ENCODE data around the gene ZDHHC21.

ZDHHC21 gene

GRCh38 chr9:14693251-14693861 is at the start of gene ZDHHC21:
Gene ZDHHC21, minus strand, starts transcription at chr9:14693432. Its CDS starts 19,092 bp downstream, at chr9:14674340.
- peak; percentile 61 for DNase-seq (ENCODE audit: low read depth, low spot score)

- no peak for DNase-seq (ENCODE audit: low read depth, low spot score)
Measured at GRCh38 chr9:14741369-14741768, 48.1 kb upstream of the ZDHHC21 start.

- no peak for DNase-seq (ENCODE audit: low read depth, low spot score)
Measured at GRCh38 chr9:14733133-14733532, 39.9 kb upstream of the ZDHHC21 start.

- no peak for DNase-seq (ENCODE audit: low read depth, low spot score)
Measured at GRCh38 chr9:14731294-14731981, 38.2 kb upstream of the ZDHHC21 start.

- no peak for DNase-seq (ENCODE audit: low read depth, low spot score)
Measured at GRCh38 chr9:14730461-14730898, 37.2 kb upstream of the ZDHHC21 start.

DNA sequence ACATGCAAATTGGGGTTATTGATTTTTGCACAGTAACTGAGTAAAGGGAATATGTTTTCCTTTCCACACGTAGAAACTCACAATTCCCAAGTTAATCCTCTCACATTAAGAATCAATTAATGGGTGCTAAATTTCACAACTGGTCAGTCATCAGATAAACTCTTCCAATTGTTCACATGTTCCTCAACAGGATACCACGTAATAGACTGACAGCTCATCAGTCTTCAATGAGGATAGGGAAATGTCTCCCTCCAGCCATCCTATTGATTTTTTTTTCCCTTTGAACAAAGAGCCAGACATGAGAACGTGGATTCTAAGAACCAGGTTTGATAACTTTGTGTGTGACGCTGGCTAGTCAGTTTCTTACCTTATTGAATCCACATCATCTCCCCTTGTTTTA is 30.1 kb upstream of the ZDHHC21 start:
- no peak for DNase-seq (ENCODE audit: low read depth, low spot score)

DNA sequence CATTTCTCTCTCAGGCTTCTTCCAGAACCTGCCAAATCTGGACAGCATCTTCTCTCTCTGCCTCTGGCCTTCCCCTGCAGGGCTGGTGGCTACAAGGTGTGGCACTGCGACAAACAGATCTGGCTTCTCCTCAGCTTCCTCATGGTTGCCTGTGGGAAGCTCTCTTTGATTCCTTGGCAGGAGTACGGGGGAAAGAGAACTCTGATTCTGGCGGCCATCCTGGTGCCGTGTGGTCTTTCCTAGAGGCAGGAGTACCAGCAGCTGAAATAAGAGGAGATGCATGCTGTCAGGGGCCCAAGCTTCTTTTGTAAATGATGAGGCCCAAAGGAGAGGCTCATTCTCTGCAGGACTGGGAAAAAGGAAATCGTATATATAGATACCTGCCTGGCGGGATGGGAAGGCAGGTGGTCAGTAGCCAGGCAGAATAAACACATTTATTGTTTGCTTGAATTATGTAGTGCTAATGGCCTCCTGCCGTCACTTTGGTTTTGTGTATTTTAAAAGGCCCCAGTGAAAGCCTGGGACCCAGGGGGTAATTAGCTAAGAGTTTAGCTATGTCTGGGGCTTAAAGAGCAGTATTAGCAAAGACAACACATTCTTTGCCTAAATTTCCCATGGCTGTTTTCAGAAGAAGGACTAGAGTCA is 29.3 kb upstream of the ZDHHC21 start, which contains the start of gene CER1:
Gene CER1 (minus strand): TSS at position 343 of the 645 bp plus-strand sequence. CDS start 61 bp downstream, at position 282.
- DNase-seq (ENCODE audit: low read depth, low spot score): peak; percentile 85

DNA sequence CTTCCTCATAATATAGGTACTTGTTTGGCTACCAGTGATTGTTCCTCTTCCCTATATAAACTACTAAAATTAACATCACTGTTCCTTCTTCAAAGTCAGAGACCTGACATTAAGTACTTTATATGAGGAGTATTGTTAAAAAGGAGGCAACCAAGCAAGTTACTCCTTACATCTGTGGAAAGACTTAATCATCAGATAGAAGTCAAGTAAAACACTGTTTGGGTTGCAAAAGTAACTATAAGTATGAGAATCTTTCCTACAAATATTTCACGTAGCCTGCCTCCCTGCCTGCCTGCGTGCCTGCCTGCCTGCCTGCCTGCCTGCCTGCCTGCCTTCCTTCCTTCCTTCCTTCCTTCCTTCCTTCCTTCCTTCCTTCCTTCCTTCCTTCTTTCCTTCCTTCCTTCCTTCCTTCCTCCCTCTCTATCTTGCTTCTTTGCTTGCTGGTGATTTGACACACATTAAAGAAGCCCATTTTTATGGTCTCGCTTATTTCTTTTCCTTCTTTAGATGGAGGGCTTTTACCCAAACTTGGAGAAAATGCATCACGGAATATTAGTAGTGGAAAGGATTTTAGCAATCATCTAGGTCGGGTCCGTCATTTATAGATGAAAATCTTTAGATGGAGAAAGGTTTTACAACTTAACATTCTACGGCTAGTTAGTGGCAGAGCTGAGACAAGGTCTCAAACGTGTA is 26.1 kb upstream of the ZDHHC21 start:
- DNase-seq (ENCODE audit: low read depth, low spot score): no peak

- no peak for DNase-seq (ENCODE audit: low read depth, low spot score)
Measured at GRCh38 chr9:14715102-14715501, 21.9 kb upstream of the ZDHHC21 start.

GRCh38 chr9:14713187-14713767 is 20.0 kb upstream of the ZDHHC21 start:
- DNase-seq (ENCODE audit: low read depth, low spot score): no peak

DNA sequence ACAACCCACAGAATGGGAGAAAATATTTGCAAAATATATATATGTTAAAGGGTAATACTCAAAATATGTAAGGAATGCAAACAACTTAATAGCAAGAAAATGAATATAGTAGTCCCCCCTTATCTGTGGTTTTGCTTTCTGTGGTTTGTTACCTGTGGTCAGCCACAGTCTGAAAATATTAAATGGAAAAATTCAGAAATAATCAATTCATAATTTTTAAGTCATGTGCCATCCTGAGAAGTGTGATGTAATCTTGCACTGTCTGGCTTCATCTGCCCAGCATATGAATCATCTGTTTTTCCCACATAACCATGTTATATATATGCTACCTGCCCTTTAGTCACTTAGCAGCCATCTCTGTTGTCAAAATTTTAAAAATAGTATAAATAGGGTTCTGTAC is 17.6 kb upstream of the ZDHHC21 start:
- DNase-seq (ENCODE audit: low read depth, low spot score): no peak

GRCh38 chr9:14706530-14707140 is 13.4 kb upstream of the ZDHHC21 start:
- DNase-seq (ENCODE audit: low read depth, low spot score): no peak

GRCh38 chr9:14705079-14705478 is 11.8 kb upstream of the ZDHHC21 start:
- no peak for DNase-seq (ENCODE audit: low read depth, low spot score)

- DNase-seq (ENCODE audit: low read depth, low spot score): no peak
Measured at GRCh38 chr9:14704281-14704680, 11.0 kb upstream of the ZDHHC21 start.

- DNase-seq (ENCODE audit: low read depth, low spot score): no peak
Measured at GRCh38 chr9:14702200-14702720, 9.0 kb upstream of the ZDHHC21 start.

- DNase-seq (ENCODE audit: low read depth, low spot score): no peak
Measured at GRCh38 chr9:14692470-14693250, 572 bp downstream of the ZDHHC21 start.

DNA sequence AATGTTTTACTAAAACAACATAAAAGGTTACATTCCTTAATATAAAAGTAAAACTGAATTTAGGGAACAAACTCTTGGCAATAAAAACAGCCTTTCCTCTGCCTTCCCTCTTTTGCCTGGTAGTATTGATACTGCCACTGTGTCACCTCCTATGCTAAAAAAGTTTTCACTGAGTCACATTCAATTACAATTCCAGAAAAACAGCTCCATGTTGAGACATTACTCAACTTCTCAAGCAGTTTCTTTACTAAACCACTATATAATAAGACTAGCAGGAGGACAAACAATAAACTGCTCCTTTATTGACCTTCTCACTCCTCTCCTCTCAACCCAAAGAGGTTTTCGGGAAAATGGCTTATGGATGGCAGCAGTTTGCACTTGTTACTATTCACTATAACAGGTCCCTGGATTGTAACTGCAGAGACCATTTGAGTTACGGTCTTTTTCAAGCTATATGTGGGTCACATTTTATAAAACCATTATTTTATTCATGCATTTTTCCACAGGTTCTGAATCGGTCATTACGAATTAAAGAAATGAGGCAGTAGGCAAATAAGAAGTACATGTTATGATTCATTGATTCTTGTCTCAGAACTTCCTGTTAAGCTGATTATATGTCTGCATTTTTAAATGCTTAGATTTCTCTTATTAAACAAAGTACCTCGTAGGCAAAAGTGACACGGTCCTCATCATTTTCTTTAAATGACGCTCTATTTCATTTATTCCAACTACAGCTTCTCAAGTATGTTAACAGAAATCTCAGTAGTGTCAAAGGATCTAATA is 2.1 kb downstream of the ZDHHC21 start:
- no peak for DNase-seq (ENCODE audit: low read depth, low spot score)

GRCh38 chr9:14687042-14687719 is 6.1 kb downstream of the ZDHHC21 start:
- no peak for DNase-seq (ENCODE audit: low read depth, low spot score)

DNA sequence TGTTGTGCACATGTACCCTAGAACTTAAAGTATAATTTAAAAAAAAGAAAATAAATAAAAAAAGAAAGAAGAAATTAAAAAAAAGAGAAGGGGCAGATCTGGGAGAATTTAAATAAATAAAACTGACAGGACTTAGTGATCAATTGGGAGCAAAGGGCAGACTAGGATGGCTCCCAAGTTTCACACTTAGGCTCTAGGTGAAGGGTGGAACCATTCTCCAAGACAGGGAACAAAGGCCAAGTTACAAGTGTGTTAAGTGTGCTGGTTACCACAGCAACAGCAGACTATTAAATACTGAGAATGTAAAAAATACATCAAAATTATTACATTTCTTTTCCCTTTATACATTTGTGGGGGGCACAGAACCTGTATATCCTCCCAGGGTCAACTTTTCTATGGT is 7.1 kb downstream of the ZDHHC21 start:
- DNase-seq (ENCODE audit: low read depth, low spot score): no peak

Data from ELF-1 (cell line).